Measurements from ENCODE around the gene ABLIM1.

DNA sequence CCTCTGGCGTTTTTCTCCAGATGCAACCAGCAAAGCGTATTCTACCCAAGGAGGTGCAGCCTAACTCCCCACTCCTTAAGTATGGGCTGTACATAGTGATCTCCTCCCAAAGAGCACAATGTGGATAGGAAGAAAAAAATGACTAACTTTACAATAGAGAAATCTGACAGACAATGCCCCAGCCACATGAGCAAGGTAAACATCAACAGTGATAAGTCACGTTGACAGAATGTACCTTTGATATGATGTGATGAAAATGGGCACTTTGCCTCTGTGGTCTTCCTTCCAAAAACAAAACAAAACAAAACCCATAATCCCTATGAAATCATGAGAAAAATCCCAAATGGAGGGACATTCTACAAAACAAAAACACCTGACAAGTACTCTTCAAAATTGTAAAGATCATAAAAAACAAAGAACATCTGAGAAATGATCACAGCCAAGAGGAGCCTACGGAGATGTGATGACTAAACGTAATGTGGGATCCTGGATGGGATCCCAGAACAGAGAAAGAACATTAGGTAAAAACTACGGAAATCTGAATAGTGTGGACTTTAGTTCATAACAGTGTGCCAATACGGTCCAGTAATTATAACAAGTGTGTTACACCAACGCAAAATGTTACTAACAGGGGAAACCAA is 50.6 kb downstream of the ABLIM1 start:
- TF ChIP-seq POLR2A (IDR thresholded peaks at IDR 0.05): no peak
- TF ChIP-seq CTCF (IDR thresholded peaks at IDR 0.05): no peak
